Trophoblast cell (in vitro differentiated cells and primary cell): ENCODE measurements around the gene ASCL3.

Source experiments
- DNase-seq, 2 donors: peaks; one replicate each; pipeline ENCODE4 v3.0.0-alpha.2; 2016
- H2AFZ ChIP-seq: 2 replicates; pipeline ENCODE4 v1.6.1; 2013; ENCODE audit warnings: low read length, moderate library complexity, mild to moderate bottlenecking; ENCODE audit not compliant: insufficient read depth, poor library complexity
- H2AK5ac ChIP-seq: 2 replicates; pipeline ENCODE4 v1.6.1; 2013; ENCODE audit warnings: mild to moderate bottlenecking, low read length
- H2BK120ac ChIP-seq: 2 replicates; pipeline ENCODE4 v1.6.1; 2013; ENCODE audit warnings: low read length, mild to moderate bottlenecking, moderate library complexity; ENCODE audit not compliant: insufficient read depth, poor library complexity
- H2BK12ac ChIP-seq: 2 replicates; pipeline ENCODE4 v1.6.1; 2013; ENCODE audit warnings: mild to moderate bottlenecking, low read length, moderate library complexity
- H2BK5ac ChIP-seq: 2 replicates; pipeline ENCODE4 v1.6.1; 2013; ENCODE audit warnings: low read length, low read depth, moderate library complexity, mild to moderate bottlenecking; ENCODE audit not compliant: poor library complexity
- H3K14ac ChIP-seq: 2 replicates; pipeline ENCODE4 v1.6.1; 2013; ENCODE audit warnings: mild to moderate bottlenecking, low read length
- H3K18ac ChIP-seq: 2 replicates; pipeline ENCODE4 v1.6.1; 2013; ENCODE audit warnings: mild to moderate bottlenecking, low read length
- H3K23ac ChIP-seq: 2 replicates; pipeline ENCODE4 v1.6.1; 2013; ENCODE audit warnings: low read length
- H3K27ac ChIP-seq: 2 replicates; pipeline ENCODE4 v1.5.1; 2013; ENCODE audit warnings: low read depth, mild to moderate bottlenecking, inconsistent platforms, low read length, moderate library complexity
- H3K27me3 ChIP-seq: 2 replicates; pipeline ENCODE4 v1.6.1; 2013; ENCODE audit warnings: inconsistent platforms, mild to moderate bottlenecking, low read length, moderate library complexity; ENCODE audit not compliant: insufficient read depth
- H3K36me3 ChIP-seq, 2 experiments: 1 replicate in 1 of 2; 2 replicates in 1 of 2; pipeline ENCODE4 v1.6.1; 2013; ENCODE audit warnings: low read length in 2 of 2, mild to moderate bottlenecking in 2 of 2, moderate library complexity in 1 of 2; ENCODE audit not compliant: insufficient read depth in 2 of 2, control insufficient read depth in 1 of 2
- H3K4ac ChIP-seq: 2 replicates; pipeline ENCODE4 v1.6.1; 2013; ENCODE audit warnings: low read depth, mild to moderate bottlenecking, low read length, moderate library complexity
- H3K4me1 ChIP-seq, 2 experiments: 1 replicate in 1 of 2; 2 replicates in 1 of 2; pipeline ENCODE4 v1.6.1; 2013; ENCODE audit warnings: low read length in 2 of 2, mild to moderate bottlenecking in 2 of 2, moderate library complexity in 1 of 2; ENCODE audit not compliant: insufficient read depth in 2 of 2, control insufficient read depth in 1 of 2
- H3K4me2 ChIP-seq: 2 replicates; pipeline ENCODE4 v1.6.1; 2013; ENCODE audit warnings: inconsistent platforms, mild to moderate bottlenecking, low read length, moderate library complexity
- H3K4me3 ChIP-seq: 2 replicates; pipeline ENCODE4 v1.5.1; 2013; ENCODE audit warnings: mild to moderate bottlenecking, low read depth, low read length, inconsistent platforms
- H3K79me1 ChIP-seq: one replicate; pipeline ENCODE4 v1.6.1; 2013; ENCODE audit warnings: low read length
- H3K79me2 ChIP-seq: 2 replicates; pipeline ENCODE4 v1.6.1; 2013; ENCODE audit warnings: low read length, mild to moderate bottlenecking; ENCODE audit not compliant: control insufficient read depth, insufficient read depth, poor library complexity
- H3K9ac ChIP-seq: 2 replicates; pipeline ENCODE4 v1.6.1; 2013; ENCODE audit warnings: mild to moderate bottlenecking, low read length
- H3K9me3 ChIP-seq: 2 replicates; pipeline ENCODE4 v1.6.1; 2013; ENCODE audit warnings: low read depth, mild to moderate bottlenecking, control low read depth, inconsistent platforms, low read length; ENCODE audit not compliant: insufficient read depth
- H4K12ac ChIP-seq: 2 replicates; pipeline ENCODE4 v1.6.1; 2013; ENCODE audit warnings: low read depth, mild to moderate bottlenecking, low read length, moderate library complexity
- H4K8ac ChIP-seq: 2 replicates; pipeline ENCODE4 v1.6.1; 2013; ENCODE audit warnings: low read depth, mild to moderate bottlenecking, low read length, moderate library complexity
- H4K91ac ChIP-seq: one replicate; pipeline ENCODE4 v1.6.1; 2013; ENCODE audit warnings: low read depth, mild to moderate bottlenecking, low read length, moderate library complexity
- WGBS: extraction: QIAGEN DNeasy Blood & Tissue Kit; methylation state at CpG from one replicate; pipeline ENCODE4 v1.1.7; 2013; ENCODE audit warnings: missing lambda C conversion rate; ENCODE audit not compliant: insufficient read length, insufficient coverage; ENCODE audit errors: extremely low coverage; 5-methylcytosine and 5-hydroxymethylcytosine counted together

Gene ASCL3

GRCh38 chr11:8961401-8961800 lies 18.6 kb upstream of the ASCL3 start:
- WGBS: no CpG with 5 or more reads among the region's 2 CpGs
- Histone ChIP-seq H3K4me1 (peaks cover 6 to 9% of the 10 kb centered on the region in 2 experiments), H3K4me3 (no peak overlapping the region), H4K12ac (no peak overlapping the region), H2BK120ac (no peak overlapping the region), H3K18ac (no peak overlapping the region), H3K79me1 (peaks cover 12% of the 10 kb centered on the region), H3K36me3 (no peaks in the 10 kb centered on the region), H2BK5ac (no peak overlapping the region), H4K91ac (no peak overlapping the region), H3K79me2 (peaks cover 9% of the 10 kb centered on the region), H3K9ac (no peak overlapping the region), H3K9me3 (no peaks in the 10 kb centered on the region), H3K4me2 (no peak overlapping the region), H2BK12ac (no peak overlapping the region), H3K14ac (no peak overlapping the region), H2AFZ (no peak overlapping the region), H2AK5ac (no peak overlapping the region), H3K27ac (no peak overlapping the region), H3K4ac (no peak overlapping the region), H3K23ac (no peak overlapping the region), H4K8ac (no peak overlapping the region), H3K27me3 (no peaks in the 10 kb centered on the region)
- DNase-seq: no peak

- no peak overlapping the region for H4K91ac ChIP-seq
- H3K36me3 ChIP-seq: peaks cover 2 to 4% of the 10 kb centered on the region in 2 experiments
- no peak overlapping the region for H3K14ac ChIP-seq
- H4K8ac ChIP-seq: no peak overlapping the region
- H3K23ac ChIP-seq: no peak overlapping the region
- no CpG with 5 or more reads among the region's 2 CpGs for WGBS
- H3K4ac ChIP-seq: no peak overlapping the region
- peaks cover 5 to 6% of the 10 kb centered on the region in 2 experiments for H3K4me1 ChIP-seq
- H3K27ac ChIP-seq: no peak overlapping the region
- no peak overlapping the region for H4K12ac ChIP-seq
- peaks cover 11% of the 10 kb centered on the region for H3K79me1 ChIP-seq
- no peaks in the 10 kb centered on the region for H3K27me3 ChIP-seq
- no peak overlapping the region for H2BK120ac ChIP-seq
- no peak overlapping the region for H3K18ac ChIP-seq
- no peak overlapping the region for H3K9ac ChIP-seq
- DNase-seq: peak; percentile 47 to 86
- peaks cover 8% of the 10 kb centered on the region for H3K79me2 ChIP-seq
- H3K4me2 ChIP-seq: no peak overlapping the region
- H3K4me3 ChIP-seq: no peak overlapping the region
- no peaks in the 10 kb centered on the region for H3K9me3 ChIP-seq
- no peak overlapping the region for H2BK12ac ChIP-seq
- no peak overlapping the region for H2AK5ac ChIP-seq
- no peak overlapping the region for H2BK5ac ChIP-seq
- H2AFZ ChIP-seq: no peak overlapping the region
Measured at GRCh38 chr11:8959546-8960166, 16.8 kb upstream of the ASCL3 start.

- Histone ChIP-seq H3K79me2 (no peaks in the 10 kb centered on the region), H2BK120ac (no peak overlapping the region), H3K4me1 (no peaks in the 10 kb centered on the region), H3K4ac (no peak overlapping the region), H3K79me1 (no peaks in the 10 kb centered on the region), H3K4me2 (no peak overlapping the region), H3K9ac (no peak overlapping the region), H3K27ac (no peak overlapping the region), H4K12ac (no peak overlapping the region), H3K23ac (no peak overlapping the region), H2BK5ac (no peak overlapping the region), H3K27me3 (no peaks in the 10 kb centered on the region), H3K4me3 (no peak overlapping the region), H4K8ac (no peak overlapping the region), H2AFZ (no peak overlapping the region), H3K36me3 (peaks cover 8 to 9% of the 10 kb centered on the region in 2 experiments), H3K18ac (no peak overlapping the region), H4K91ac (no peak overlapping the region), H3K9me3 (no peaks in the 10 kb centered on the region), H2AK5ac (no peak overlapping the region), H2BK12ac (no peak overlapping the region), H3K14ac (no peak overlapping the region)
- no peak for DNase-seq
- WGBS: no CpG with 5 or more reads among the region's 4 CpGs
Measured at GRCh38 chr11:8956860-8957259, 14.0 kb upstream of the ASCL3 start.

- Histone ChIP-seq H3K9me3 (no peaks in the 10 kb centered on the region), H4K91ac (no peak overlapping the region)
- WGBS: no CpG with 5 or more reads among the region's 3 CpGs
Measured at GRCh38 chr11:8948886-8949285, 6.1 kb upstream of the ASCL3 start.

More at GRCh38 chr11:8948886-8949285, 6.1 kb upstream of the ASCL3 start:
- H3K18ac ChIP-seq: no peak overlapping the region
- no peak overlapping the region for H3K4me2 ChIP-seq
- H3K4ac ChIP-seq: no peak overlapping the region
- H3K27me3 ChIP-seq: no peaks in the 10 kb centered on the region
- no peaks in the 10 kb centered on the region for H3K79me1 ChIP-seq
- no peak overlapping the region for H2BK5ac ChIP-seq
- no peak for DNase-seq
- no peak overlapping the region for H4K12ac ChIP-seq
- H2AK5ac ChIP-seq: no peak overlapping the region
- no peak overlapping the region for H3K14ac ChIP-seq
- no peak overlapping the region for H2BK12ac ChIP-seq
- H3K4me1 ChIP-seq: no peaks in the 10 kb centered on the region
- no peak overlapping the region for H2AFZ ChIP-seq
- no peak overlapping the region for H3K4me3 ChIP-seq
- no peak overlapping the region for H3K23ac ChIP-seq
- H2BK120ac ChIP-seq: no peak overlapping the region
- no peak overlapping the region for H3K27ac ChIP-seq
- no peak overlapping the region for H3K9ac ChIP-seq
- no peak overlapping the region for H4K8ac ChIP-seq
- H3K79me2 ChIP-seq: no peaks in the 10 kb centered on the region
- H3K36me3 ChIP-seq: peaks cover 3 to 6% of the 10 kb centered on the region in 2 experiments
